DND-41 (cell line): ENCODE measurements around the gene PLEKHJ1.

Experiments used
- CTCF ChIP-seq: IDR thresholded peaks from 2 replicates; pipeline ENCODE4 v1.5.1; 2012; ENCODE audit warnings: borderline replicate concordance, low read length, moderate library complexity, mild to moderate bottlenecking; ENCODE audit not compliant: poor library complexity, severe bottlenecking; ENCODE audit errors: extremely low read depth
- EZH2 ChIP-seq: IDR thresholded peaks from 3 replicates; pipeline ENCODE4 v1.6.1; 2012; ENCODE audit warnings: borderline replicate concordance, low read depth, mild to moderate bottlenecking, moderate library complexity, low read length, inconsistent platforms; ENCODE audit not compliant: severe bottlenecking

- no peak for TF ChIP-seq CTCF
- no peak for TF ChIP-seq EZH2
Observed at GRCh38 chr19:2255112-2255845, 19.1 kb upstream of the PLEKHJ1 start.
